ENCODE measurements around the gene POLA2. TPM values are rescaled to one million over a fixed set of nuclear protein-coding genes. Genes with fewer than 3 reads are reported as not detected.

The POLA2 gene
- polyA plus RNA-seq, 3 donors = 4.0 to 8.3 (median 5.2) TPM

DNA sequence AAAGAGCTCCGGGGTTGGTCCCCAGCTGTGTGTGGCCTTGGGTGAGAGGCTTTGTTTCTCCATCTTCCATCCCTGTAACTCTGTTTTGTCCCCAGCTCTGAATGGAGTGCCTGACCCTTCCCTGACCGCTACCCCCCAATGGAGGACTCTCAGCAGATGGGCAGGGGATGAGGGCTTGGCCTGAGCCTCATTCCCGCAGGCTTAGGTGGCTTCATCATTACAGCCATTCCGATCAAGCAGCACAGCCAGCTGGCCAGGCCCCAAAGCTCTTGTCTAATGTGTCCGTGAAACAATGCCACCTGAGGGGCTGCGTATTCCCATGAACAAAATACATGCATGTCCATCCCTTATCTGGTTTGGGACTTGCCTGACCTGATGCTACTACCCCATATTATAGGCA is 49.0 kb downstream of the POLA2 start:
- intact Hi-C loops (cut with micrococcal nuclease) = loop anchor here in 1 of 2 donors (10.0 kb wide), 1 partner anchor 106 kb away; no protein-coding TSS in a partner anchor
- Histone ChIP-seq H3K4me2 (replicated peaks; ENCODE audit: extremely low read depth, low read length, poor library complexity, severe bottlenecking) (no peak overlapping the region), H3K4me3 (replicated peaks in 1 of 3; ENCODE audit: low read depth in 2 of 3, low read length in 3 of 3) (no peak overlapping the region), H3K4me1 (ENCODE audit: control insufficient read depth in 1 of 2, insufficient read depth in 2 of 2, low read length in 2 of 2) (peaks cover 36 to 74% of the 10 kb centered on the region in 2 donors), H3K36me3 (replicated peaks in 1 of 2; ENCODE audit: control insufficient read depth in 1 of 2, insufficient read depth in 2 of 2, low read length in 2 of 2) (peaks cover 0 to 1% of the 10 kb centered on the region in 2 donors), H3K9me3 (replicated peaks in 1 of 2; ENCODE audit: control insufficient read depth in 1 of 2, insufficient read depth in 1 of 2, low read length in 2 of 2) (no peaks in the 10 kb centered on the region), H3K9ac (ENCODE audit: insufficient read depth, low read length, poor library complexity, severe bottlenecking) (no peak overlapping the region), H3K79me2 (ENCODE audit: insufficient read depth, low read length) (no peaks in the 10 kb centered on the region), H2AFZ (ENCODE audit: insufficient read depth, low read depth, low read length, poor library complexity, severe bottlenecking) (no peak overlapping the region), H3K27ac (ENCODE audit: low read depth in 1 of 2, low read length in 2 of 2) (no peak overlapping the region), H4K20me1 (ENCODE audit: insufficient read depth, low read length) (peaks cover 8% of the 10 kb centered on the region), H3K27me3 (ENCODE audit: control insufficient read depth in 2 of 2, insufficient read depth in 2 of 2, low read length in 2 of 2) (peaks cover 2 to 11% of the 10 kb centered on the region in 2 donors)
- TF ChIP-seq, protein P1, sequence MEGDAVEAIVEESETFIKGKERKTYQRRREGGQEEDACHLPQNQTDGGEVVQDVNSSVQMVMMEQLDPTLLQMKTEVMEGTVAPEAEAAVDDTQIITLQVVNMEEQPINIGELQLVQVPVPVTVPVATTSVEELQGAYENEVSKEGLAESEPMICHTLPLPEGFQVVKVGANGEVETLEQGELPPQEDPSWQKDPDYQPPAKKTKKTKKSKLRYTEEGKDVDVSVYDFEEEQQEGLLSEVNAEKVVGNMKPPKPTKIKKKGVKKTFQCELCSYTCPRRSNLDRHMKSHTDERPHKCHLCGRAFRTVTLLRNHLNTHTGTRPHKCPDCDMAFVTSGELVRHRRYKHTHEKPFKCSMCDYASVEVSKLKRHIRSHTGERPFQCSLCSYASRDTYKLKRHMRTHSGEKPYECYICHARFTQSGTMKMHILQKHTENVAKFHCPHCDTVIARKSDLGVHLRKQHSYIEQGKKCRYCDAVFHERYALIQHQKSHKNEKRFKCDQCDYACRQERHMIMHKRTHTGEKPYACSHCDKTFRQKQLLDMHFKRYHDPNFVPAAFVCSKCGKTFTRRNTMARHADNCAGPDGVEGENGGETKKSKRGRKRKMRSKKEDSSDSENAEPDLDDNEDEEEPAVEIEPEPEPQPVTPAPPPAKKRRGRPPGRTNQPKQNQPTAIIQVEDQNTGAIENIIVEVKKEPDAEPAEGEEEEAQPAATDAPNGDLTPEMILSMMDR (IDR thresholded peaks at IDR 0.05) = no peak
- Mint-ChIP-seq H3K36me3 (peaks cover 4 to 9% of the 10 kb centered on the region in 2 donors), H3K4me1 (peaks cover 50% of the 10 kb centered on the region), H3K4me3 (peak overlapping the region in 1 of 2 donors; percentile 48), H3K27ac (peak overlapping the region in 2 of 7 donors; percentile 16 to 40), H3K9me3 (peaks cover 0 to 2% (median 0%) of the 10 kb centered on the region in 7 donors), H3K27me3 (ENCODE audit: low read depth in 3 of 3) (peaks cover 14 to 35% (median 30%) of the 10 kb centered on the region in 3 donors)
- whole genome bisulfite sequencing (ENCODE audit: insufficient coverage) = 100% methylated on average over 3 of the region's 6 CpGs
- no peak for DNase-seq

DNA sequence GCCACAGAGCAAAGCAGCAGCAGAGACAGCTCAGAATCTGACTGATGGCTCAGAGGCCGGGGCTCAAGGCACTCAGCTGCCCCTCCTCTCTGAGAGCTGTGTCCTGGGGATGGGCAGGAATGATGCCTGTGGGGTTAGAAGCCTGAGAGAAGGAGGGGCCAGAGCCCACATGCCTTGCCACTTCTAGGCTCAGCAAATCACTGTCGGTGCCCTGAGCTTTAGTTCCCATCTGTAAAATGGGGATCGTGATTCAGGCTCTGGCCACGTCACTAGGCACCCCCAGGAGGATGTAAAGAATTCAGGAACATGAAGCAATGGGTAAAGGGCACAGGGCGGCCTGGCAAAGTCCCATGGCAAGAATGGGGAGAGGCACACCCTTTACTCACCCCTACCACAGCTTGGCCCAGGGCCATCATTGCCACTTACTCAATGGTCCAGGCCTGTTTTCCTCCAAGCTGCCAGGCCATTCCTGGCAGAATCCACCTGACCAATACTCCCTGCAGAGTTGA is 49.5 kb downstream of the POLA2 start:
- Mint-ChIP-seq H3K4me3 (peak overlapping the region; percentile 37 to 71), H3K36me3 (peaks cover 4 to 8% of the 10 kb centered on the region in 2 donors), H3K4me1 (peaks cover 55% of the 10 kb centered on the region), H3K9me3 (peaks cover 0 to 2% (median 0%) of the 10 kb centered on the region in 7 donors), H3K27me3 (ENCODE audit: low read depth in 3 of 3) (peaks cover 14 to 35% (median 30%) of the 10 kb centered on the region in 3 donors), H3K27ac (peak overlapping the region in 4 of 7 donors; percentile 20 to 53 (median 40))
- H2AFZ ChIP-seq (ENCODE audit: insufficient read depth, low read depth, low read length, poor library complexity, severe bottlenecking) = no peak overlapping the region
- no peak overlapping the region for H3K9ac ChIP-seq (ENCODE audit: insufficient read depth, low read length, poor library complexity, severe bottlenecking)
- peaks cover 2 to 11% of the 10 kb centered on the region in 2 donors for H3K27me3 ChIP-seq (ENCODE audit: control insufficient read depth in 2 of 2, insufficient read depth in 2 of 2, low read length in 2 of 2)
- 85% methylated on average over 2 of the region's 5 CpGs for WGBS (ENCODE audit: insufficient coverage)
- H3K79me2 ChIP-seq (ENCODE audit: insufficient read depth, low read length) = peaks cover 2% of the 10 kb centered on the region
- intact Hi-C loops (cut with micrococcal nuclease) = loop anchor here in 1 of 2 donors (10.0 kb wide), 1 partner anchor 106 kb away; no protein-coding TSS in a partner anchor
- DNase-seq = peak; percentile 39 to 75 (median 44)
- no peak overlapping the region for H3K27ac ChIP-seq (ENCODE audit: low read depth in 1 of 2, low read length in 2 of 2)
- no peak overlapping the region for H3K4me3 ChIP-seq (replicated peaks in 1 of 3; ENCODE audit: low read depth in 2 of 3, low read length in 3 of 3)
- no peaks in the 10 kb centered on the region for H3K36me3 ChIP-seq (replicated peaks in 1 of 2; ENCODE audit: control insufficient read depth in 1 of 2, insufficient read depth in 2 of 2, low read length in 2 of 2)
- H4K20me1 ChIP-seq (ENCODE audit: insufficient read depth, low read length) = peaks cover 13% of the 10 kb centered on the region
- H3K4me2 ChIP-seq (replicated peaks; ENCODE audit: extremely low read depth, low read length, poor library complexity, severe bottlenecking) = no peak overlapping the region
- TF ChIP-seq, protein P1 (IDR thresholded peaks at IDR 0.05) = no peak
- H3K9me3 ChIP-seq (replicated peaks in 1 of 2; ENCODE audit: control insufficient read depth in 1 of 2, insufficient read depth in 1 of 2, low read length in 2 of 2) = no peaks in the 10 kb centered on the region
- peaks cover 41 to 79% of the 10 kb centered on the region in 2 donors for H3K4me1 ChIP-seq (ENCODE audit: control insufficient read depth in 1 of 2, insufficient read depth in 2 of 2, low read length in 2 of 2)
